Neuronal stem cell (in vitro differentiated cells): ENCODE results near the gene ZACN.

Source experiments
- DNase-seq: peaks from one replicate; pipeline ENCODE4 v3.0.0-alpha.2; 2013; ENCODE audit warnings: low spot score
- H2AFZ ChIP-seq: one replicate; pipeline ENCODE4 v1.6.1; 2013; ENCODE audit warnings: mild to moderate bottlenecking, low read length, inconsistent platforms
- H2AK5ac ChIP-seq: 2 replicates; pipeline ENCODE4 v1.6.1; 2013; ENCODE audit warnings: low read depth, mild to moderate bottlenecking, inconsistent platforms, low read length, moderate library complexity, mixed read lengths
- H2BK120ac ChIP-seq: 2 replicates; pipeline ENCODE4 v1.6.1; 2013; ENCODE audit warnings: low read depth, mild to moderate bottlenecking, inconsistent platforms, low read length, moderate library complexity, mixed read lengths
- H2BK12ac ChIP-seq: one replicate; pipeline ENCODE4 v1.6.1; 2013; ENCODE audit warnings: low read length, inconsistent platforms
- H2BK15ac ChIP-seq: 2 replicates; pipeline ENCODE4 v1.6.1; 2013; ENCODE audit warnings: mild to moderate bottlenecking, low read length, inconsistent platforms, mixed read lengths
- H2BK5ac ChIP-seq: one replicate; pipeline ENCODE4 v1.6.1; 2013; ENCODE audit warnings: inconsistent platforms, mild to moderate bottlenecking, low read length, moderate library complexity
- H3K14ac ChIP-seq: one replicate; pipeline ENCODE4 v1.6.1; 2013; ENCODE audit warnings: low read length, inconsistent platforms
- H3K18ac ChIP-seq: 2 replicates; pipeline ENCODE4 v1.6.1; 2013; ENCODE audit warnings: low read length, inconsistent platforms
- H3K23ac ChIP-seq: 2 replicates; pipeline ENCODE4 v1.6.1; 2013; ENCODE audit warnings: low read depth, mild to moderate bottlenecking, mixed read lengths, low read length, inconsistent platforms; ENCODE audit not compliant: poor library complexity
- H3K27ac ChIP-seq: replicated peaks from 3 replicates; pipeline ENCODE4 v1.5.1; 2013; ENCODE audit warnings: low read length, inconsistent platforms
- H3K27me3 ChIP-seq, 3 experiments: 2 replicates each; pipeline ENCODE4 v1.6.1; 2013; ENCODE audit warnings: low read length in 3 of 3, mild to moderate bottlenecking in 2 of 3, inconsistent platforms in 1 of 3, low read depth in 1 of 3, mixed read lengths in 1 of 3, moderate library complexity in 1 of 3; ENCODE audit not compliant: control insufficient read depth in 3 of 3, insufficient read depth in 3 of 3
- H3K36me3 ChIP-seq, 2 donors: replicated peaks in 1 of 2; 2 replicates each; pipeline ENCODE4 v1.6.1; 2013; ENCODE audit warnings: low read length in 2 of 2; ENCODE audit not compliant: control insufficient read depth in 2 of 2, insufficient read depth in 2 of 2
- H3K4ac ChIP-seq: 2 replicates; pipeline ENCODE4 v1.6.1; 2013; ENCODE audit warnings: inconsistent platforms, mild to moderate bottlenecking, low read length, moderate library complexity
- H3K4me1 ChIP-seq, 2 donors: 1 replicate in 1 of 2; 2 replicates in 1 of 2; pipeline ENCODE4 v1.6.1; 2013; ENCODE audit warnings: low read length in 2 of 2, low read depth in 1 of 2; ENCODE audit not compliant: control insufficient read depth in 2 of 2, insufficient read depth in 1 of 2
- H3K4me2 ChIP-seq: one replicate; pipeline ENCODE4 v1.6.1; 2013; ENCODE audit warnings: mild to moderate bottlenecking, low read length, inconsistent platforms; ENCODE audit not compliant: insufficient read depth, poor library complexity, severe bottlenecking
- H3K4me3 ChIP-seq, 2 donors: 2 replicates each; pipeline ENCODE4 v1.5.1; 2013; ENCODE audit warnings: low read length in 2 of 2, mild to moderate bottlenecking in 2 of 2, inconsistent platforms in 1 of 2, moderate library complexity in 1 of 2
- H3K79me1 ChIP-seq: one replicate; pipeline ENCODE4 v1.6.1; 2013; ENCODE audit warnings: low read depth, mild to moderate bottlenecking, inconsistent platforms, low read length, moderate library complexity
- H3K9ac ChIP-seq: one replicate; pipeline ENCODE4 v1.6.1; 2013; ENCODE audit warnings: mild to moderate bottlenecking, low read depth, low read length, inconsistent platforms; ENCODE audit not compliant: poor library complexity
- H3K9me3 ChIP-seq, 2 donors: replicated peaks in 1 of 2; 2 replicates each; pipeline versions ENCODE3 to v1.6.1; 2013; ENCODE audit warnings: low read length in 2 of 2, mild to moderate bottlenecking in 2 of 2, inconsistent platforms in 1 of 2, low read depth in 1 of 2, mixed read lengths in 1 of 2, moderate library complexity in 1 of 2; ENCODE audit not compliant: control insufficient read depth in 2 of 2, insufficient read depth in 1 of 2
- H4K8ac ChIP-seq: one replicate; pipeline ENCODE4 v1.6.1; 2013; ENCODE audit warnings: low read depth, mild to moderate bottlenecking, inconsistent platforms, low read length, moderate library complexity
- H4K91ac ChIP-seq: one replicate; pipeline ENCODE4 v1.6.1; 2013; ENCODE audit warnings: low read length, low read depth, mild to moderate bottlenecking, inconsistent platforms; ENCODE audit not compliant: poor library complexity
- WGBS, 2 donors: extraction: QIAGEN DNeasy Blood & Tissue Kit; methylation state at CpG; one replicate each; pipeline ENCODE4 v1.1.7; 2013; ENCODE audit warnings: missing lambda C conversion rate in 2 of 2, mixed read lengths in 1 of 2; ENCODE audit not compliant: insufficient read length in 2 of 2, insufficient replicate concordance in 1 of 2; ENCODE audit errors: extremely low coverage in 2 of 2; 5-methylcytosine and 5-hydroxymethylcytosine counted together

Gene ZACN

GRCh38 chr17:76125922-76126321 lies 46.9 kb downstream of the ZACN start:
- no peak overlapping the region for H4K91ac ChIP-seq
- H2BK12ac ChIP-seq: no peak overlapping the region
- no CpG with 5 or more reads among the region's 1 CpG for WGBS, 2 donors
- H2AFZ ChIP-seq: no peak overlapping the region
- H2BK15ac ChIP-seq: no peak overlapping the region
- no peaks in the 10 kb centered on the region for H3K9me3 ChIP-seq
- H3K14ac ChIP-seq: no peak overlapping the region
- H2BK120ac ChIP-seq: no peak overlapping the region
- no peak for DNase-seq
- peaks cover 5 to 11% of the 10 kb centered on the region in 2 donors for H3K4me1 ChIP-seq
- H4K8ac ChIP-seq: no peak overlapping the region
- no peak overlapping the region for H2BK5ac ChIP-seq
- H3K36me3 ChIP-seq: no peaks in the 10 kb centered on the region
- H3K4me3 ChIP-seq: no peak overlapping the region
- H3K27me3 ChIP-seq: peaks cover 0 to 8% (median 0%) of the 10 kb centered on the region in 3 experiments
- no peak overlapping the region for H2AK5ac ChIP-seq
- H3K23ac ChIP-seq: no peak overlapping the region
- H3K79me1 ChIP-seq: peaks cover 3% of the 10 kb centered on the region
- H3K4me2 ChIP-seq: no peak overlapping the region
- H3K9ac ChIP-seq: no peak overlapping the region
- H3K27ac ChIP-seq: no peak overlapping the region
- H3K18ac ChIP-seq: no peak overlapping the region
- H3K4ac ChIP-seq: no peak overlapping the region

- H3K79me1 ChIP-seq: no peaks in the 10 kb centered on the region
- H3K27me3 ChIP-seq: peaks cover 0 to 30% (median 0%) of the 10 kb centered on the region in 3 experiments
- no peak overlapping the region for H3K9ac ChIP-seq
- H3K27ac ChIP-seq: no peak overlapping the region
- peak overlapping the region; percentile 25 for H3K14ac ChIP-seq
- no peak overlapping the region for H3K4me3 ChIP-seq
- no peak overlapping the region for H4K91ac ChIP-seq
- H3K9me3 ChIP-seq: peaks cover 0 to 1% of the 10 kb centered on the region in 2 donors
- peak overlapping the region; percentile 45 for H2BK15ac ChIP-seq
- peak overlapping the region; percentile 52 for H2BK120ac ChIP-seq
- no peak for DNase-seq
- H2BK5ac ChIP-seq: no peak overlapping the region
- H4K8ac ChIP-seq: no peak overlapping the region
- H3K18ac ChIP-seq: peak overlapping the region; percentile 39
- no peak overlapping the region for H3K4me2 ChIP-seq
- WGBS, 2 donors: no CpG with 5 or more reads among the region's 13 CpGs
- peak overlapping the region; percentile 34 for H2AFZ ChIP-seq
- H2BK12ac ChIP-seq: peak overlapping the region; percentile 89
- H3K4me1 ChIP-seq: peaks cover 20 to 23% of the 10 kb centered on the region in 2 donors
- no peaks in the 10 kb centered on the region for H3K36me3 ChIP-seq
- H3K4ac ChIP-seq: no peak overlapping the region
- no peak overlapping the region for H3K23ac ChIP-seq
- H2AK5ac ChIP-seq: peak overlapping the region; percentile 73
These were observed 51.5 kb downstream of the ZACN start for GRCh38 chr17:76130473-76130872.

- no CpG with 5 or more reads among the region's 21 CpGs for WGBS, 2 donors
- H4K91ac ChIP-seq: no peak overlapping the region
- H2BK12ac ChIP-seq: peak overlapping the region; percentile 89
- H3K27ac ChIP-seq: no peak overlapping the region
- peak overlapping the region; percentile 99 for H2BK15ac ChIP-seq
- H3K4ac ChIP-seq: no peak overlapping the region
- no peaks in the 10 kb centered on the region for H3K79me1 ChIP-seq
- H3K23ac ChIP-seq: no peak overlapping the region
- H3K4me2 ChIP-seq: no peak overlapping the region
- no peak overlapping the region for H3K9ac ChIP-seq
- no peak overlapping the region for H3K4me3 ChIP-seq
- H3K4me1 ChIP-seq: peaks cover 26 to 28% of the 10 kb centered on the region in 2 donors
- H2BK120ac ChIP-seq: peak overlapping the region; percentile 52
- no peaks in the 10 kb centered on the region for H3K36me3 ChIP-seq
- H3K9me3 ChIP-seq: peaks cover 0 to 1% of the 10 kb centered on the region in 2 donors
- H3K18ac ChIP-seq: peak overlapping the region; percentile 39
- H3K27me3 ChIP-seq: peaks cover 0 to 36% (median 0%) of the 10 kb centered on the region in 3 experiments
- peak overlapping the region; percentile 25 for H3K14ac ChIP-seq
- H2AK5ac ChIP-seq: peak overlapping the region; percentile 90
- no peak overlapping the region for H2BK5ac ChIP-seq
- H4K8ac ChIP-seq: no peak overlapping the region
- peak overlapping the region; percentile 59 for H2AFZ ChIP-seq
- no peak for DNase-seq
These were observed 52.2 kb downstream of the ZACN start for GRCh38 chr17:76131051-76131691.

GRCh38 chr17:76131692-76132573 lies 53.0 kb downstream of the ZACN start:
- no peak overlapping the region for H3K4me3 ChIP-seq
- H3K27me3 ChIP-seq: peaks cover 0 to 40% (median 0%) of the 10 kb centered on the region in 3 experiments
- H3K9me3 ChIP-seq: peaks cover 0 to 1% of the 10 kb centered on the region in 2 donors
- H3K9ac ChIP-seq: no peak overlapping the region
- peak overlapping the region; percentile 43 for H4K8ac ChIP-seq
- H2BK12ac ChIP-seq: peak overlapping the region; percentile 99
- no peak overlapping the region for H3K23ac ChIP-seq
- peak overlapping the region; percentile 93 for H3K4ac ChIP-seq
- H3K27ac ChIP-seq: no peak overlapping the region
- H2BK15ac ChIP-seq: peak overlapping the region; percentile 99
- no peaks in the 10 kb centered on the region for H3K36me3 ChIP-seq
- DNase-seq: no peak
- H2BK5ac ChIP-seq: peak overlapping the region; percentile 94
- H4K91ac ChIP-seq: no peak overlapping the region
- peak overlapping the region; percentile 93 for H3K18ac ChIP-seq
- WGBS, 2 donors: no CpG with 5 or more reads among the region's 21 CpGs
- H3K4me2 ChIP-seq: peak overlapping the region; percentile 45
- peak overlapping the region; percentile 90 for H2AK5ac ChIP-seq
- H2AFZ ChIP-seq: peak overlapping the region; percentile 59
- peak overlapping the region; percentile 71 for H3K14ac ChIP-seq
- no peaks in the 10 kb centered on the region for H3K79me1 ChIP-seq
- peaks cover 32% of the 10 kb centered on the region in 2 donors for H3K4me1 ChIP-seq
- H2BK120ac ChIP-seq: peak overlapping the region; percentile 52
